Anterior cingulate cortex (tissue), 58 donors: ENCODE results near the gene MAPK14.

Source experiments
- DNase-seq, 58 donors: peaks; one replicate each; lab custom pipeline; 2025; lab: John Stamatoyannopoulos, UW

The MAPK14 gene

DNA sequence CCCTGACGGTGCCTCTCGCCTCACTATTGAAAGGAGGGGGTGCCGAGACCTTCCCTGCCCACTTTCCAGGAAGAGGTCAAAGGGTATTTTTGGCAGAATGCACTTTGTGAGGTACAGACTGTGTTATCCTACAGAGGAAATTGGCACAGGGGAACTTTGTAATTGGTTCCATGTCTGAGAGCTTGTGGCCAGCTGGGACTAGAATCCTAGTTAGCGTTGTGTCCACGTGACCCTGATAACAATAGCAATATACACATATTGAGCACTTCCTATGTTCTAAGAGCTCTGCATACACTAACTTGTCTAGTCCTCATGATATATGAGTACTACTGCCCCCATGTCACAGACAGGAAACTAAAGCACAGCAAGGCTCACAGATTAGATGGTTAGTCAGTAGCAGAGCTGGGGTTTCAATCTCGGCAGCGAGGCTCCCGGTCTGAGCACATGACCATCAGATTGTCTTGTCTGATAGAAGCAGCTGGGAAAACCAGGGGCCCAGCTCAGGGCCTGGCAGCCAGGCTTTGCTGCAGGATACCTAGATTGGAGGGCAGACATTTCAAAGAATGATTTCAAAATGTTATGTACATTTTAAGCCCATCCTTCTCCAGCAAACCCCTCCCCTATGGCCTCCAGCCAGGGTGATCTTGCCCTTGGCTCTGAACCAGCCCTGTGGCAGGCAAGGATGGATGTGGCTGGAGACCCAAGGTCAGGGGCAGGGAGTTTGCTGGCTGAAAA, 104.1 kb downstream of the MAPK14 start:
- peak in 18 of 58 donors; percentile 10 to 61 (median 26) for DNase-seq

- peak in 3 of 58 donors; percentile 24 to 38 (median 36) for DNase-seq
Measured at GRCh38 chr6:36132246-36132895, 104.8 kb downstream of the MAPK14 start.

DNA sequence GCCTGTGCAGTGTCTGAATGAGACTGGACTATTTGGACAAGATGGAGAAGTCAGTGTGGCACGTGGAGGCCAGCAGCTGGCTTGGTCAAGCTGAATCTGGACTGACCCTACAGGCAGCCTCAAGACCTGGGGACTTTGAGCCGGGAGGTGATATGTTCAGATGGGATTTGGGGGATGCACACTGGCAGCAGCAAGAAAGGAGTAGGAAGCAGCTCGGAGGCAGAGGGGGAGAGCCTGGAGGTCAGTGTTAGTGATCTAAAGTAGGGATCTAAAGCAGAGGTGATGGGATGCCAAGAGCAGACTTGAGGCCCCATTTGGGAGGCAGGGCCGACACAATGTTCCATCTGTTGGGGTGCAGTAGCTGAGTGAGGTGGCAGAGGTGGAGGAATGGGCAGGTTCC, 105.5 kb downstream of the MAPK14 start:
- DNase-seq = no peak

DNA sequence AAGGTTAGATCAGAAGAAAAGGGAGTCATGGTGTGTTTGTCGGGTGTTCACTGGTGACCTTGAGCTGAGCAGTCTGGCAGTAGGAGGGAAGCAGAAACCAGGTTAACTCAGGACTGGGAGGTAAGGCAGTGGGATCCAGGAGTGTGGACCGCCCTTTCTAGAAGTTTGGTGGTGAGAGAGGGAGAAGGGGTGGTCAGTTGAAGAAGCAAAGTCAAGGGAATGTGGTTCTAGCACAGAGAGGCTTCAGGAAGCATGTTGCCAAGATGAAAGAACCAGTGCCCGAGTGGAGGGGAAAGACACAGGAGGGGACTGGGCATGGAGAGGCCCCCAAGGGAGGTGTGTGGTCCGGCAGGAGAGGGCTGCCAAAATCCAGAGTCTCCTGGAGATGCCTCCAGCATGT, 106.3 kb downstream of the MAPK14 start:
- DNase-seq = no peak

DNA sequence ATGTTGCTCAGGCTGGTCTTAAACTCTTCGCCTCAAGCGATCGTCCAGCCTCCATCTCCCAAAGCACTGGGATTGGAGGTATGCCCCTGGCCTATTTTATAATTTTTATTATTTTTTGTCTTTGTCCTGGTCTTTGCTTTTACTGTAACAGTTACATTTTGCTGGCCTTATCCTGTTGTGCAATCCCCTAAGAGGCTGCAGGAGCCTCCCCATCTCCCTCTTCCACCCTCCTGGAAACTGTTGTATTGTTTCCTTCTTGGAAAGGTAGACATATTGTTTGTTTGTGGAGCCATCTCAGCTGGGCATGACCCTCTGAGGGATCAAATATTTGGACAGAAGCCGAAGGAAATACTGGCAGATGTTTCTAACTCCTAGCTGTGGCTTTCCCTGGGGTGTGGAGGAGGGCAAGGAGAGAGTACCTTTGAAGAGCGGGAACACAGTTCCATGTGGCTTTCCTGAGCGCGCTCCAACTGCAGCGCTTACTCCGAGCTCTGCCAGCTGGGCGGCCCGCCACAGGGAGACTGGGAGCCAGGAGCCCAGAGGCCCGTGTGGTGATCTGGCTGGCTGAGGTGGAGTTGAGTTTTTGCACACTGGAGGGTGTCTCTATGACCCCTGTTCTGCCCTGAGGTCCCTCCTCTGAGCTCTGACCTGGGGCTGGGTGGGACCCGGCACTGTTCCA, 107.6 kb downstream of the MAPK14 start:
- DNase-seq = peak in 3 of 58 donors; percentile 15 to 21 (median 18)

DNA sequence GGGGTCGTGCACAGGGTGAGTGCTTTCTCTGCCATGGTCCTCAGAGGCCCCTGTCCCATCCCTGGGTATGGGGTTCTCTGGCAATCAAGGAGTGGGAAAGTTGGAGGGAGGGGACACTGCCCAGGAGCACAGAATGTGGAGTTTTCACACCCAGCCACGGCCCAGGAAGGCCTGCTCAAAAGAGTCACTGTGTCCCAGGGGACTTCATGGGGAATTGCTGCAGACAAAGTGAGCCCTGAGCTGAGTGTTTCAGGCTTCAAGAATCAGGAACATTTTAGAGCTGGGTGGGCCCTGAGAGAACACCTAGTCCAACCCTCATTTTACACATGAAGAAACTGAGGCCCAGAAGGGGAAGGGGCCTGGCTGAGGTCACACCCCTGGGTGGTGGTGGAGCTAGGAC, 108.4 kb downstream of the MAPK14 start:
- no peak for DNase-seq

DNA sequence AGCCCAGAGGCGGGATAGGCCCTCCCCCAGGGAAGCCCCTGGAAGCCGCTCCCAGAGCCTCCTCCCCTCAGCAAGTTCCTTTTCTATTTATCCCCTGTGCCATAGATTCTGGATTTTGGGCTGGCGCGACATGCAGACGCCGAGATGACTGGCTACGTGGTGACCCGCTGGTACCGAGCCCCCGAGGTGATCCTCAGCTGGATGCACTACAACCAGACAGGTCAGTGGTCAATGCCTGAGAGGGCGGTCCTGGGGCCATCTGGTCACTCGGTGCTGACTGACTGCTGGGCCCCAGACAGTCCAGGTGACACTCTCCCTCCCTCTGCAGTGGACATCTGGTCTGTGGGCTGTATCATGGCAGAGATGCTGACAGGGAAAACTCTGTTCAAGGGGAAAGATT, 108.9 kb downstream of the MAPK14 start:
- DNase-seq = no peak

DNA sequence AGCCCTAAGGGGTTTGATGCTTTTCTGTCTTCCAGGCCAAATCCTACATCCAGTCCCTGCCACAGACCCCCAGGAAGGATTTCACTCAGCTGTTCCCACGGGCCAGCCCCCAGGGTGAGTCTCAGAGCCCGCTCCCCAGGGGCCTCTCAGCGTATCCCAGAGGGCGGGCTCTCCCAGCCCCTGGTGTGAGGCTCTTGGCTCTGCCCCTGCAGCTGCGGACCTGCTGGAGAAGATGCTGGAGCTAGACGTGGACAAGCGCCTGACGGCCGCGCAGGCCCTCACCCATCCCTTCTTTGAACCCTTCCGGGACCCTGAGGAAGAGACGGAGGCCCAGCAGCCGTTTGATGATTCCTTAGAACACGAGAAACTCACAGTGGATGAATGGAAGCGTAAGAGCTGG, 111.1 kb downstream of the MAPK14 start:
- no peak for DNase-seq

DNA sequence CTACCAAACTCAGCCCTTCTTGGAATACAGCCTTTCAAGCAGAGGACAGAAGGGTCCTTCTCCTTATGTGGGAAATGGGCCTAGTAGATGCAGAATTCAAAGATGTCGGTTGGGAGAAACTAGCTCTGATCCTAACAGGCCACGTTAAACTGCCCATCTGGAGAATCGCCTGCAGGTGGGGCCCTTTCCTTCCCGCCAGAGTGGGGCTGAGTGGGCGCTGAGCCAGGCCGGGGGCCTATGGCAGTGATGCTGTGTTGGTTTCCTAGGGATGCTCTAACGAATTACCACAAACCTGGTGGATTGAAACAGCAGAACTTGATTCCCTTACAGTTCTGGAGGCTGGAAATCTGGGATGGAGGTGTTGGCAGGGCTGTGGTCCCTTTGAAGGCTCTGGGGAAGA, 111.8 kb downstream of the MAPK14 start:
- peak in 9 of 58 donors; percentile 14 to 52 (median 39) for DNase-seq

DNA sequence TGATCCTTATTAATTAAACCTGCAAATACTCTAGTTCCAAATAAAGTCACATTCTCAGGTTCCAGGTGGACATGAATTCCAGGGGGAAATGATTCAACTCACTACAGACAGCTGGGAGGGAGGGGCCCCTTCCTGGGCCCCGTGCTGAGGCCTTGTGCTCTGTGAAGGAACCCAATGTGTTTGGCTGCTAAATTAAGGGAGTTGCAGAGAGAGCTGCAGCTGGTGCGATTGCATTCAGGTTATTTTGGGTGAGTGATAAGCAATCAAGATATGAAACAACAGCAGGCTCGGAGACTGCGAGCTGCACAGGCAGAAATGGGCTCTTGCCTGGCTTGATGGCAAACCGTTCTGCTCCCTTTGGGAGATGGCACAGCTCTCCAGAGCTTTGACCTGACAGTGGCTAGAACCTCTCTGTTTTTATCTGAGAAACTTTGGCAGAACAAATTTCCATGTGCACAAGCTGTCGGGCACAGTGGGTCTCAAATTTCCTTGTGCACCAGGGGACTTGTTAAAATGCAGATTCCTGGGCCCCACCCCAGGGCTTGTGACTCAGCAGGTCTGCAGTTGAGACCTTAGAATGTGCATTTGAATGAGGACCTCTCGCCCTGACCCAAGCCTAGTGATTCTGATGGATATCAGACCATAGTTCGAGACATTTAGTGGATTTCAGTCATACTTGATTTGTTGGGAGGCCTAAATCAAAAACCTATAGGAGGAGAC, 112.5 kb downstream of the MAPK14 start:
- DNase-seq = peak in 17 of 58 donors; percentile 19 to 78 (median 39)

DNA sequence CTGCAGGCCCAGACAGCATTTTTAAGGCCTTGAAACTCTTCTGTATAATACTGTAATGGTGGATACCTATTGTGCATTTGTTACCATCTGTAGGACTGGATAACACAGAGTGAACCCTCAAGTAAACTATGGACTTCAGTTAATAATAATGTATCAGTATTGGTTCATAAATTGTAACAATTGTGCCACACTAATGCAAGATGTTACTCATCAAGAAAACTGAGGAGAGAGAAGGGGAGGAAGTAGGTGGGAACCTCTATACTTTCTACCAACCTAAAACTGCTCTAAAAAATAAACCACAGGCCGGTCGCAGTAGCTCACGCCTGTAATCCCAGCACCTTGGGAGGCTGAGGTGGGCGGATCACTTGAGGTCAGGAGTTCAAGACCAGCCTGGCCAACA, 113.5 kb downstream of the MAPK14 start:
- no peak for DNase-seq

DNA sequence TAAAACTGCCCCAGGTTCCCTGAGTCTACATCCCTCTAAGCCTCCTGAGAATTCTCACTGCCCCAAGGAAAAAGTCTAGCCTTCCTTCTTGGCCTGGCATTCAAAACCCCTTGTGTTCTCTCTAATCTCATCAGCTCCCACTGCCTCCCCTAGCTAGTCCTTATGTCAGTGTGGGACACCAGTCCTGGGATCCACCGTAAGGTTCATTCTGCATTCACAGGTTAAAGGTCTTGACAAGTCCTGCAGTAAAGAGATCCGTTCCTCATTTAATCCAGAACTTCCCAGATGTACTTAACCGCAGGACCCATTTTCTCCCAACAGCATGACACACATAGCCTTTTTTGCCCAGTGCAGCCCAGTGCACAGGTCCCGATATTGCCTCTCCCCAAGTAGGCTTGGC, 114.4 kb downstream of the MAPK14 start:
- DNase-seq = no peak

- no peak for DNase-seq
Measured at GRCh38 chr6:36142971-36143838, 115.6 kb downstream of the MAPK14 start.

GRCh38 chr6:36145495-36145894, 117.9 kb downstream of the MAPK14 start:
- no peak for DNase-seq

DNA sequence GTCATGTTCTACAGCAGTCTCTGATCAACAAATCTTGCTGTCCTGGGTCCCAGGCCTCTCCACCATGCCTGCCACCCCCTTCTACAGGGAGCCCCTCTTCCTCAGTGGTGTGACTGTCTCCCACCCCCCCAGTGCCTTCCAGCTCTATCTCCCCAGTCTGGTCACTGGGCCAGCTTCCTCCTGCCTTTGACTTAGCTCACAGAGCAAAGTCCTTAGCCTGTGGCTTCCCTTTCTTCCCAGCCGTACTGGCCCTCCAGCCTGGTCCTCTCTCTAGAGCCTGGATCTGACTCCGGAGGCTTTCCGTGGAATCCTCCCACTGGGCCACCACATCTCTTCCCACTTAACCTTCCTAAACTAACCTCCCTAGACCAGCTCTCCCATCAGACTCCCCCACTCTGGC, 119.7 kb downstream of the MAPK14 start:
- no peak for DNase-seq

DNA sequence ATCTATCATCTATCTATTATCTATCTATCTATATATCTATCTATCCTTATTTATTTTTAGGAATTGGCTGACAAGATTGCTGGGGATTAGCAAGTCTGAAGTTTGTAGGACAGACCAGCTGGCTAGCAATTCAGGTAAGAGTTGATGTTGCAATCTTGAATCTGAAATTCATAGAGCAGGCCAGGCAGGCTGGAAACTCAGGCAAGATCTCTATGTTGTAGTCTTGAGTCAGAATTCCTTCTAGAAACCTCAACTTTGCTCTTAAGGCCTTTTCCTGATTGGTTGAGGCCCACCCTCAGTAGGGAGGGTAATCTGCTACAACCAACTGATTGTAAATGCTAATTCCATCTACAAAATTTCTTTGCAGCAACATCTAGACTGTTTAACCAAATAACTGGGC, 121.9 kb downstream of the MAPK14 start:
- no peak for DNase-seq

DNA sequence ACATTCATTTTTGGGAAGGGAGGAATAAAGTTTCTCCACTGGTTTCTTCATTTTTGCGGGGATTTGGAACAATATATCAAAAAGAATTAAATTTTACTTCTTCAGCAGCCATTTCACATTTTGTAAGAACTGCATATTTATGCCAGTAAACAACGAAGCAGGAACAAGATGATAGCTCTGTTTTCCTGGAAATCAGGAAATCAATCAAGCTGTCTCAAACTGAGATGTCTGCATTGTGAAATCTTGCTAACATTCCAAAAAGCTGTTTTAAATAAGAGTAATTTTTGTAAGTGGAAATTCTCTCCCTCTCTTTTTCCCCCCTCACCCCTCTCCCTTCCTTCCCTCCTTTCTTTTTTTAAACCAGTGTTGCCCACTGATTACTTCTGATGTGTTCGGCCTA, 122.7 kb downstream of the MAPK14 start:
- DNase-seq = no peak

GRCh38 chr6:36154286-36154685, 126.7 kb downstream of the MAPK14 start:
- DNase-seq = no peak

- no peak for DNase-seq
Measured at GRCh38 chr6:36155662-36156061, 128.1 kb downstream of the MAPK14 start.

- DNase-seq = no peak
Measured at GRCh38 chr6:36160147-36160760, 132.6 kb downstream of the MAPK14 start.
